SU-DHL-6 (cell line): ENCODE results near the gene SOX13.

Experiments used
- CTCF ChIP-seq: fragments of 200-600 bp; sonication (generic); IDR thresholded peaks from one replicate; pipeline ENCODE4 v1.5.1; 2017; ENCODE audit warnings: antibody characterized with exemption, mild to moderate bottlenecking, low read length, moderate library complexity; ENCODE audit not compliant: insufficient read depth, poor library complexity, severe bottlenecking
- EZH2phosphoT487 ChIP-seq: fragments of 200-600 bp; sonication (generic), shearing (Covaris generic); conservative IDR thresholded peaks from 2 replicates; pipeline ENCODE4 v1.6.1; 2018; ENCODE audit warnings: mild to moderate bottlenecking, antibody characterized with exemption, low read length, moderate library complexity, mixed read lengths

- TF ChIP-seq CTCF (no peak), EZH2phosphoT487 (no peak)
These were observed 6.7 kb downstream of the SOX13 start for GRCh38 chr1:204079608-204079999.
